ENCODE results near the gene OR1K1. TPM values are rescaled to one million over a fixed set of nuclear protein-coding genes. Genes with fewer than 3 reads are reported as not detected.
"Not testable (repeated sequence)": the region's sequence is repeated elsewhere in the genome, so short reads cannot be mapped to it uniquely, and the experiment has no call there.

The OR1K1 gene
- total and polyA plus RNA-seq, 2 experiments from 2014 or later, result not detected

GRCh38 chr9:122822938-122823337, 23.0 kb downstream of the OR1K1 start:
- peaks cover 45% of the 10 kb centered on the region for H3K79me2 ChIP-seq
- no peak overlapping the region for H3K4me2 ChIP-seq
- no peak overlapping the region for H2AFZ ChIP-seq
- no peaks in the 10 kb centered on the region for H3K27me3 ChIP-seq
- no peaks in the 10 kb centered on the region for H3K9me2 ChIP-seq (replicated peaks; ENCODE audit: insufficient read depth)
- H3K9me3 ChIP-seq (ENCODE audit: low read depth), result no peaks in the 10 kb centered on the region
- TF ChIP-seq EZH2phosphoT487 (IDR thresholded peaks at IDR 0.05; ENCODE audit: low read depth, severe bottlenecking, unreplicated experiment) (no peak), EZH2 (IDR thresholded peaks at IDR 0.05; ENCODE audit: borderline replicate concordance) (no peak)
- TF ChIP-seq, protein P1, sequence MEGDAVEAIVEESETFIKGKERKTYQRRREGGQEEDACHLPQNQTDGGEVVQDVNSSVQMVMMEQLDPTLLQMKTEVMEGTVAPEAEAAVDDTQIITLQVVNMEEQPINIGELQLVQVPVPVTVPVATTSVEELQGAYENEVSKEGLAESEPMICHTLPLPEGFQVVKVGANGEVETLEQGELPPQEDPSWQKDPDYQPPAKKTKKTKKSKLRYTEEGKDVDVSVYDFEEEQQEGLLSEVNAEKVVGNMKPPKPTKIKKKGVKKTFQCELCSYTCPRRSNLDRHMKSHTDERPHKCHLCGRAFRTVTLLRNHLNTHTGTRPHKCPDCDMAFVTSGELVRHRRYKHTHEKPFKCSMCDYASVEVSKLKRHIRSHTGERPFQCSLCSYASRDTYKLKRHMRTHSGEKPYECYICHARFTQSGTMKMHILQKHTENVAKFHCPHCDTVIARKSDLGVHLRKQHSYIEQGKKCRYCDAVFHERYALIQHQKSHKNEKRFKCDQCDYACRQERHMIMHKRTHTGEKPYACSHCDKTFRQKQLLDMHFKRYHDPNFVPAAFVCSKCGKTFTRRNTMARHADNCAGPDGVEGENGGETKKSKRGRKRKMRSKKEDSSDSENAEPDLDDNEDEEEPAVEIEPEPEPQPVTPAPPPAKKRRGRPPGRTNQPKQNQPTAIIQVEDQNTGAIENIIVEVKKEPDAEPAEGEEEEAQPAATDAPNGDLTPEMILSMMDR (IDR thresholded peaks at IDR 0.05; ENCODE audit: poor library complexity), result no peak
- no peak overlapping the region for H3K4me3 ChIP-seq
- H4K20me1 ChIP-seq (ENCODE audit: insufficient read depth, poor library complexity, severe bottlenecking), result no peaks in the 10 kb centered on the region
- DNase-seq (ENCODE audit: low spot score), result no peak
- H3K27ac ChIP-seq, result no peak overlapping the region
- H3K36me3 ChIP-seq (replicated peaks; ENCODE audit: insufficient read depth, low read depth), result no peaks in the 10 kb centered on the region
- peaks cover 26% of the 10 kb centered on the region for H3K4me1 ChIP-seq (ENCODE audit: insufficient read depth)
- WGBS (ENCODE audit: low lambda C conversion rate, missing lambda C conversion rate), result 95% methylated on average over 4 of the region's 4 CpGs

GRCh38 chr9:122827761-122828093, 27.8 kb downstream of the OR1K1 start:
- Histone ChIP-seq H3K27ac (peak overlapping the region; percentile 91), H4K20me1 (ENCODE audit: insufficient read depth, poor library complexity, severe bottlenecking) (no peaks in the 10 kb centered on the region), H3K9me2 (replicated peaks; ENCODE audit: insufficient read depth) (no peaks in the 10 kb centered on the region), H2AFZ (peak overlapping the region; percentile 92), H3K36me3 (replicated peaks; ENCODE audit: insufficient read depth, low read depth) (no peaks in the 10 kb centered on the region), H3K9me3 (ENCODE audit: low read depth) (no peaks in the 10 kb centered on the region), H3K79me2 (peaks cover 39% of the 10 kb centered on the region), H3K4me3 (peak overlapping the region; percentile 43), H3K4me2 (peak overlapping the region; percentile 96), H3K4me1 (ENCODE audit: insufficient read depth) (peaks cover 14% of the 10 kb centered on the region), H3K27me3 (no peaks in the 10 kb centered on the region)
- DNase-seq (ENCODE audit: low spot score), result peak; percentile 28
- under 1% methylated on average over 8 of the region's 8 CpGs for WGBS (ENCODE audit: low lambda C conversion rate, missing lambda C conversion rate)
- TF ChIP-seq EZH2 (IDR thresholded peaks at IDR 0.05; ENCODE audit: borderline replicate concordance) (no peak), EZH2phosphoT487 (IDR thresholded peaks at IDR 0.05; ENCODE audit: low read depth, severe bottlenecking, unreplicated experiment) (no peak)
- TF ChIP-seq, protein P1 (IDR thresholded peaks at IDR 0.05; ENCODE audit: poor library complexity), result no peak

- DNase-seq (ENCODE audit: low spot score); H3K36me3 ChIP-seq (replicated peaks; ENCODE audit: insufficient read depth, low read depth); H3K9me3 ChIP-seq (ENCODE audit: low read depth); H4K20me1 ChIP-seq (ENCODE audit: insufficient read depth, poor library complexity, severe bottlenecking); H3K27me3 ChIP-seq; H3K9me2 ChIP-seq (replicated peaks; ENCODE audit: insufficient read depth): not testable (repeated sequence)
- Histone ChIP-seq H3K27ac (peak overlapping the region; percentile 91), H2AFZ (peak overlapping the region; percentile 96), H3K4me1 (ENCODE audit: insufficient read depth) (peaks cover 14% of the 10 kb centered on the region), H3K79me2 (peaks cover 39% of the 10 kb centered on the region), H3K4me3 (peak overlapping the region; percentile 43), H3K4me2 (peak overlapping the region; percentile 74)
- WGBS (ENCODE audit: low lambda C conversion rate, missing lambda C conversion rate), result 77% methylated on average over 18 of the region's 18 CpGs
Observed at GRCh38 chr9:122828965-122829284, 29.0 kb downstream of the OR1K1 start.

- H4K20me1 ChIP-seq (ENCODE audit: insufficient read depth, poor library complexity, severe bottlenecking), result no peaks in the 10 kb centered on the region
- TF ChIP-seq EZH2 (IDR thresholded peaks at IDR 0.05; ENCODE audit: borderline replicate concordance) (no peak), EZH2phosphoT487 (IDR thresholded peaks at IDR 0.05; ENCODE audit: low read depth, severe bottlenecking, unreplicated experiment) (no peak)
- TF ChIP-seq, protein P1 (IDR thresholded peaks at IDR 0.05; ENCODE audit: poor library complexity), result no peak
- peaks cover 6% of the 10 kb centered on the region for H3K4me1 ChIP-seq (ENCODE audit: insufficient read depth)
- no peak overlapping the region for H3K4me3 ChIP-seq
- no peak for DNase-seq (ENCODE audit: low spot score)
- H3K9me3 ChIP-seq (ENCODE audit: low read depth), result no peaks in the 10 kb centered on the region
- 98% methylated on average over 3 of the region's 3 CpGs for WGBS (ENCODE audit: low lambda C conversion rate, missing lambda C conversion rate)
- H3K79me2 ChIP-seq, result peaks cover 8% of the 10 kb centered on the region
- H3K36me3 ChIP-seq (replicated peaks; ENCODE audit: insufficient read depth, low read depth), result no peaks in the 10 kb centered on the region
- no peaks in the 10 kb centered on the region for H3K9me2 ChIP-seq (replicated peaks; ENCODE audit: insufficient read depth)
- H2AFZ ChIP-seq, result no peak overlapping the region
- no peaks in the 10 kb centered on the region for H3K27me3 ChIP-seq
- no peak overlapping the region for H3K27ac ChIP-seq
- no peak overlapping the region for H3K4me2 ChIP-seq
Observed at GRCh38 chr9:122832194-122832593, 32.3 kb downstream of the OR1K1 start.
